Common myeloid progenitor, CD34-positive (primary cell): ENCODE results near the gene GCC2.
"Not testable (repeated sequence)": the region's sequence is repeated elsewhere in the genome, so short reads cannot be mapped to it uniquely, and the experiment has no call there.

Source experiments
- CTCF ChIA-PET: fragments of 350-600 bp; sonication (Branson Sonifier 250); formaldehyde crosslinking; loops from one replicate; lab custom pipeline; 2021; ENCODE audit warnings: antibody characterized with exemption; lab: Charles Lee
- POLR2A ChIA-PET: fragments of 350-600 bp; sonication (Branson Sonifier 250); formaldehyde crosslinking; loops from one replicate; lab custom pipeline; 2021; ENCODE audit warnings: antibody characterized with exemption; lab: Charles Lee
- DNase-seq, 3 donors: peaks; one replicate each; pipeline versions ENCODE4 v3.0.0 to v3.0.0-alpha.2; 2013
- H3K27ac ChIP-seq, 2 experiments: 1 replicate in 1 of 2; 2 replicates in 1 of 2; pipeline ENCODE4 v1.7.0; 2013; ENCODE audit warnings: inconsistent platforms in 2 of 2, low read length in 2 of 2, mild to moderate bottlenecking in 2 of 2, low read depth in 1 of 2, moderate library complexity in 1 of 2; ENCODE audit not compliant: severe bottlenecking in 2 of 2, insufficient read depth in 1 of 2, poor library complexity in 1 of 2
- H3K27me3 ChIP-seq, 5 experiments: replicated peaks in 2 of 5; 1 replicate in 3 of 5; 2 replicates in 2 of 5; pipeline versions ENCODE4 v1.6.1 to v1.7.0; 2013; ENCODE audit warnings: low read length in 4 of 5, mild to moderate bottlenecking in 2 of 5, moderate library complexity in 2 of 5, inconsistent platforms in 1 of 5; ENCODE audit not compliant: insufficient read depth in 5 of 5, control insufficient read depth in 4 of 5
- H3K36me3 ChIP-seq, 4 experiments: 1 replicate in 2 of 4; 2 replicates in 2 of 4; pipeline versions ENCODE4 v1.6.1 to v1.7.0; 2013; ENCODE audit warnings: low read length in 3 of 4, control low read depth in 1 of 4, mild to moderate bottlenecking in 1 of 4; ENCODE audit not compliant: control insufficient read depth in 4 of 4, insufficient read depth in 4 of 4
- H3K4me1 ChIP-seq, 4 experiments: 1 replicate in 3 of 4; 2 replicates in 1 of 4; pipeline versions ENCODE4 v1.6.1 to v1.7.1; 2013; ENCODE audit warnings: low read length in 3 of 4, mild to moderate bottlenecking in 3 of 4, control low read depth in 1 of 4, inconsistent platforms in 1 of 4, moderate library complexity in 1 of 4; ENCODE audit not compliant: control insufficient read depth in 4 of 4, insufficient read depth in 4 of 4; ENCODE audit errors: control extremely low read depth in 1 of 4
- H3K4me3 ChIP-seq, 7 experiments: 1 replicate in 4 of 7; 2 replicates in 3 of 7; pipeline versions ENCODE4 v1.5.1 to v1.7.0; 2013; ENCODE audit warnings: mild to moderate bottlenecking in 7 of 7, low read length in 6 of 7, moderate library complexity in 6 of 7, inconsistent platforms in 2 of 7, low read depth in 2 of 7, control low read depth in 1 of 7; ENCODE audit not compliant: insufficient read depth in 4 of 7, control insufficient read depth in 1 of 7; ENCODE audit errors: extremely low read depth in 1 of 7
- H3K9me3 ChIP-seq, 5 experiments: 1 replicate in 4 of 5; 2 replicates in 1 of 5; pipeline versions ENCODE4 v1.6.1 to v1.7.1; 2013; ENCODE audit warnings: low read length in 4 of 5, mild to moderate bottlenecking in 2 of 5, inconsistent platforms in 1 of 5, low read depth in 1 of 5, moderate library complexity in 1 of 5; ENCODE audit not compliant: control insufficient read depth in 4 of 5, insufficient read depth in 2 of 5; ENCODE audit errors: control extremely low read depth in 1 of 5
- WGBS: methylation state at CpG from one replicate; pipeline ENCODE4 v1.1.5; 2013; ENCODE audit not compliant: insufficient coverage; 5-methylcytosine and 5-hydroxymethylcytosine counted together

The GCC2 gene

DNA sequence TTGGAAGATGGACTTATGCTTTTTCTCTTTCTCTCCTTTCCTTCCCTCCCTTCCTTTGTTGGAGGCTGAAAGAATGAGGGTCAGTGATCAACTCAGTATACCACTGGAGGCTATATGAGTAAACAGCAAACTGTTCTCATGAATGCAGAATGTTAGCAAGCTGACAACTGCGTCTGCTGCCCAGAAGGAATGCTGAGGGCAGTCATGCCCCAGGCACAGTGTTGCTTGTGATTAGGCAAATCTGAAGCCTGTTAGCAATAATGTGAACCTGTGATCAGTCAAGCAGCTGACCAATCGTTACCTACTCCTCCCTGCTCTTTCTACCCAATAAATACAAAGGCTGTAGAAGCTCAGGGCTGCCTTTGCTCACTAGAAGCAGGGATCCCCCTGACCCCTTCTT, 107.6 kb downstream of the GCC2 start:
- H3K27me3 ChIP-seq, H3K9me3 ChIP-seq, H3K36me3 ChIP-seq, H3K27ac ChIP-seq, POLR2A ChIA-PET, H3K4me3 ChIP-seq, H3K4me1 ChIP-seq, DNase-seq: not testable (repeated sequence)
- CTCF ChIA-PET = interaction anchor here (1.7 kb wide), 1 partner anchor 10 kb away, joined by 4 read pairs; no protein-coding TSS in a partner anchor
- 94% methylated on average over 2 of the region's 2 CpGs for WGBS
